NCI-H1105 (cell line): ENCODE measurements around the gene CSNK1E.

Experiments used
- DNase-seq: peaks from one replicate; lab custom pipeline; 2025; lab: John Stamatoyannopoulos, UW

Gene CSNK1E

DNA sequence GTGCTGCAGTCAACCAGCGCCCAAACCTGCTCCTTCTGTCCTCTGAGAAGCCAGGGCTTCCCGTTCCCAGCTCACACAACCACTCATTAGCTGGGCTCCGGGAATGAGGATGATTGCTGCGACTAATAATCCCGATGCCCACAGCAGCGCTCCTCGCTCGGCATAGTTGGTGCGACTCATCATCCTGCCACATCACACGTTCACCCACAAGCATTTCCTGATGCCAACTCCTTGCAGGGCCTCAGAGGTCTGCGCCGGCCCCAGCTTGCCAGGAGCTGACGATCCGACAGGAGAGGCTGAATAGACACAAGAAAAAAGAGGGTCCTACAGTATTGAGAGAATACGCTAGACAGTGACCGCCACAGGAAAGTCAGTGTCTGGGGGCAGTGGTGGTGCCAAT lies 10.6 kb upstream of the CSNK1E start:
- DNase-seq: no peak

DNA sequence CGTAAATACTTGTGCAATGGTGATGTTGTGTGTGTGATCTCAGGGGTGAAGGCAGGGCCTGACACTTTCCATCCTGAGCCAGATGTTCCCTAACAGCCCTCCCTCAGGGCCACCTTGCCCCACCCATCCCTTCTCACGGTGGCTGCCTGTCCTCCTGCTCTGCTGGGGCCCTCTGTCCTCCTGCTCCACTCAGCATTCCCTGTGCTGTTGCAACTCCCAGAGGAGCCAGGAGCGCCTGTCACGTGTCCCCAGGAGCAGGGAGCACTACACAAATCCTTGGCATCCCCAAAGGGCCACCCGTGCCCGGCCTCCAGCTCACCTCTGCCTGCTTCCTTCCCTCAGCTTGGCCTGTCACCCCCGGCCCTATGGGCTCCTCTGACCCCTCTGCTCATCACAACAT lies 10.2 kb upstream of the CSNK1E start:
- DNase-seq: no peak

DNA sequence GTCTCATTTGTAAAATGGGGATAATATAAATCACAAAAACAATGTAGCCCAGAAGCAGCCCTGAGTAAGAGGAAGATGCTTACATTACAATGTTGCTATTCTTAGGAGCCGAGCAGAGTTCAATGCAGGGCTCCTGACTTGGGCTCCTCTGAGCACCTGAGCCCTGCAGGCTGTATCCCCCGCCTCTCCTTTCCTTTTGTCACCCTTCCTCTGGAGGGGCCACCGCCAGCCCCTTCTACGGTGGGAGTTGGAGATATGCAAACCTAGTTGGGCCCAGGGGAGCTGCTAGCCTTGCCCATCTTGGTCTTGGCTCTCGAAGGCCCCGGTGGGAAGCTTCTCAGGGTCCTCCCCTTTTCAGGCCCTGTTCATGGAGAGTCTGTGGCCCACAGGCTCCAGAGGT lies 8.4 kb upstream of the CSNK1E start:
- DNase-seq: no peak

DNA sequence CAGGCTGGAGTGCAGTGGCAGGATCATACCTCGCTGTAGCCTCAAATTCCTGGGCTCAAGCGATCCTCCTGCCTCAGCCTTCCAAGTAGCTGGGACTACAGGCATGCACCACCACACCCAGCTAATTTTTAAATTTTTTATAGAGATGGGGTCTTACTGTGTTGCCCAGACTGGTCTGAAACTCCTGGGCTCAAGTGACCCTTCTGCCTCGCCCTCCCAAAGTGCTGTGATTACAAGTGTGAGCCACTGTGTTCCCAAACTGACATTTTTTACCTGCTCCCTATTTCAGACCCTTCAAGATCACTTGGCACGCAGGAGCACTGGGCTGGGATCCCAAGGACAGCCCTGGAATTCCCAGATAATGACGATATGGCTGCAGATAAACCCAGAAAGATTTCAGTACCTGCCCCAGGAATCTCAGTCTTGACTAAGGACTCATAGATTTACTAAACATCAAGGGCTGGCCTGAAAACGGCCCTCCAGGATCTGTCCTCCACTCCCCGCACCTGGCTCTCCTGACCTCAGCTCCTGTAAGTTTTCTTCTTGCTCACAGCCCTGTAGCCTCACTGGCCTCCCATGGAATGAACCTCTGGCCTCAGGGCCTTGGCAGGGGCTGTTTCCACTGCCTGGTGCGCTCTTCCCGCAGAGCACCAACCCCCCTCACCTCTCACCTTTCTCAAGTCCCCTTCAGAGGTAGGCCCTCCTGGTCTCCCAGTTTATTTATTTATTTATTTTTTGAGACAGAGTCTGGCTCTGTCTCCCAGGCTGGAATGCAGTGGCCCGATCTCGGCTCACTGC lies 3.6 kb upstream of the CSNK1E start:
- no peak for DNase-seq

DNA sequence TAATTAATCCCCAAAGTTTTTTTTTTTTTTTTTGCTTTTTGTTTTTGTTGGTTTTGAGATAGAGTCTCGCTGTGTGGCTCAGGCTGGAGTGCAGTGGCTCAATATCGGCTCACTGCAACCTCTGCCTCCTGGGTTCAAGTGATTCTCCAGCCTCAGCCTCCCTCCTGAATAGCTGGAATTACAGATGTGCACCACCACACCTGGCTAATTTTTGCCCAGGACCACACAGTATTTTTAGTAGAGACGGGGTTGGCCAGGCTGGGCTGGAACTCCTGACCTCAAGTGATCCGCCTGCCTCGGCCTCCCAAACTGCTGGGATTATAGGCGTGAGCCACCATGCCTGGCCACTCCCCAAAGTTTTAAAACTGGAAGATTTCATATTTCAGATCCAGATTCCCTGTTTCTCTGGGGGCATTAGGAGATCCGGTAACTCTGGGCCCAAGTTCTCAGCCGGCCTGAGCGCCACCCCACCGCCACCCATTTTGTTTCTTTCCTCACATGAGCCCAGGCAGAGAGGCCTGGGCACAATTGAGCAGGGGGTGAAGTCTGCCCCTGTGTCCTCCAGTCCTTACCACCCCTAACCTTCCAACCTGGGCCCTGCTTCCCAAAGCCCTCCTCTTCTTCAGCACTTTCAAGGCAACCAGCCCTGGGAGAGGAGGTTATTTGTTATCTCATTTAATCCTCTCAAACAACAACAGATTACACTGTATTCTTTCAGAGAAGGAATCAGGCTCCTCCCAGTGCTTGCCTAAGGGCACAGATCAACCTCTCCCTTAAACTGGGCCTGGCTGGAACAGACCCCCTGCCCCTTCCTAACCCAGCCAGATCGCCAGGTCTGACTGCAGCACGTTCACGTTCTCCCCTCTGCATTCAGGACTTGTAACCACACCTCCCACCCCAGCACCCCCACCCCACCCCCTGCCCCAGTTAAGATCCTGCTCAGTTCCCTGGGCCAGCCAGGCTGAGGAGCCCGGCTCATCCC lies 1.9 kb upstream of the CSNK1E start:
- no peak for DNase-seq

DNA sequence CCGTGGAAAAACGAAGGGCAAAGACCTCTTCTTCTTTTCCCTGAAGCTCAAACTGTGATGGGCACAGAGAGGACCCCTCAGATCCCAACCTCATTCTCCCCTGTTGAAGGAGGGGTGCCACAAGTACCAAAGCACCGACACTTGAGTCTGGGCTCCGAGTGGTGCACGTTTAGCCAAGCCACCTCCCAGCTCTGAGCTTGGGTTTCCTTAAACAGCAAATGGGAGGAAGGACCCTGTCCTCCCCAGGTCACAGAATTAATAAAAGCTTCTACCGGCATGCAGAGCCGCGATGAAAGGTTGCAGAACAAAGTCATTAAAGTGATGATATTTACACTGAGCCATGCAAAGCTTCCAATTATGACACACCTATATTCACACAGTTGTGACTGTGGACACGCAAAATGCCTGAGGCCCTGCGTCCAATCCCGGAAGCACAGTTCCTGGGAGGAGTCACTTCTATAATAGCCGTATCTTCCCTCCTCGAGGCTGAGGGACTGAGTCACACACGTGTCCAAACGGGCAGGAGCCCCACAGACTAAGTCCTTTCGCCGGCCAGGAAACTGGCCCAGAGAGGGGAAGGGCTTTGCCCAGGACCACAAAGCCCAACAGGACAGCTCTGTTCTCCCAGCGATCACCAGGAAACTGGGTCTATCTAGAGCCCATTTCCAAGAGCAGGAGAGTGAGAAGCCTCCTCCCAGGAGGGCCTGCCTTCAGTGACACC lies 922 bp upstream of the CSNK1E start:
- no peak for DNase-seq

DNA sequence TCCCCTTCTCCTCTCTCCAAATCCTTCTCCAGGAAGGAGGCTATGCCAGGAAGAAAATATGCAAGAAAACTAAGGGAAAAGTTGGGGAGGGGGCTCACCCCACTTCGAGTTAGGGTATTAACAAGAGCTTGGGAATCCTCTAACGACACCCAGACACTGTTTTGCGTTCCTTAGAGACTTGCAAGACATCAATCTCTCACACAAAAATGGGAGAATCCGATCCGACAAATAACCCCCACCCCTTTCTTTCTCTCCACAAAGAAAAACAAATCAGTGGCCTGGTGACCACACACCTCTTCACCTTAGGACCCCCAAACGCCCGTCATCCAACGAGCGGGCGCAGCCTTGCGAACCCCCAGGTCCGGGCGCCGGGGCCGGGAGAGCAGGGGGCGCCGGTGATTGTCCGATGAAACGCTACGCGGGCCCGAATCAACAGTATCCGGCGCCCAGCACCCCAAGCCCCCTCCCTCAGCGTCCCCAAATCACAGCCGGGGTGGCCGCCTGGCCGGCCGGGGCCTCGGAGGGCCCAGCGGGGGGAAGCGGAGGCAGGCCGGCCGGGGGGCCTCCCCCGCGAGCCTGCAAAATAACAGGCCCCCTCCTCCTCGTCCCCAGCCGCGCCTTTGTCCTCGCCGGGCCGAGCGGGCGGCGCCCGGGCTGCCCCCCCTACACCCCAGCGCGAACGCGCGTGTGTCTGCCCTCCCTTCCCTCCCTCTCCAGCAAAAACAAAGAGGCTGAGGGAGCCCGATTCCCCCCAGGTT lies 690 bp downstream of the CSNK1E start:
- peak; percentile 26 for DNase-seq

DNA sequence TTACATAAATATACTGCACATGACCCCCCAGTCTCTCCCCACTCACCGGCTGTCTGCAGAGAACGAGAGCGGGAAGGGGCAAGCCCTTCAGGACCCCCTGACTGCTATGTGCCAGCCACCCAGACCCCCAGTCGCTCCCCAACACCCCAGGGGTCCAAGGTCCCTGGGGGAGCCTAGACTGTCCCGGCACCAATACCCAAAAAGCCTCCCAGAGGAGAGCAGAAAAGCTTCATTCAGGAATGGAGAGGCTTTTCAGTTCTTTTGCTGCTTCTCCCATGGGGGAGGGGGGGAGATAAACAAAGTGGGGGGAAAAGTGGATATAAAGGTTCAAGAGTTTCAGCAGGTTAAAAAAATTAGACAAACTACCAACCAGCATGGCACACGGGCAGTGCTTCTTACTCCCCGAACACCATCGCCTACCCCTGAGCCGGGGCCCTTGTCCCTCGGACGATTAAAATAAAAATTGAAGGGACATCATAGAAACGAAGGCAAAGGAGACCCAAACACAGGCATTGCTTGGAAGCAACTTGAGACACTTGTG lies 1.3 kb downstream of the CSNK1E start:
- DNase-seq: no peak

DNA sequence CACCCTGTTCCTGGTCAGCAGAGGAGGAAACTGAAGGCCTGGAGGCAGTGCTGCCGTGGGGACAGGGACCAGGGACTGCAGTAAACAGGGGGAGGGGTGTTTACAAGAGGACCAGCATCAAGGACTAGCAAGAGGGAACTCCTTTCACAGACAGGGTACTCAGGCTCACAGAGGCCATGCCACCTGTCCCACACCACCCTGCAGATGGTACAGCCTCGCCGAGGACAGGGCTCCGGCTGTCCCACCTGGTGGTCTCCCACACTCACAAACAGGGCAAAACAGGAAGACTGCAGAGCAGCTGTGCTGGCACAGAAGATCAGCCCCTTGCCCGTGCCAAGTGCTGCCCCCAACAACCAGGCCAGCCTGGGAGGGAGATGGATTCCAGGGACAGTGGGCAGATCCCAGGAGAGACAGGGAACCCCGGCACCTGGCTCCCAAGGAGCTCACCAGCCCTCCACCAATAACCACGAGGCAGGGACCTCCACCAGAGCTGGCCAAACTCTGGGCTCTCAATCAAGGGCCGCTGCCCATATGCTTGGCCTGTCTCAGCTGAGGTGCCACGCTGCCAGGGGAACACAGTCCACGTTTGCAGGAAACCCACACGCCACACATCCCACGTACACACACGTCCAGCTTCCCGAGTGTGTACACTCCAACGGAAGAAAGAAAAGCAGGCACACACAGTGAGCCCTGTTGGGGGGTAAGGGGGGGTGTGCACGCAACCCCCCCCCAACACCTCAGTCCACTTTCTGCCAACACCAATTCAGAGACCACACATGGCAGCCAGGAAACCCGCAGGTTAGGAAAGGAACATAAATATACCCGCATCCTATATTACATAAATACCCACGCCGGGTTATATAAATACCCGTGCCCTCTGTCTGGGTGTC lies 2.1 kb downstream of the CSNK1E start:
- DNase-seq: peak; percentile 28

DNA sequence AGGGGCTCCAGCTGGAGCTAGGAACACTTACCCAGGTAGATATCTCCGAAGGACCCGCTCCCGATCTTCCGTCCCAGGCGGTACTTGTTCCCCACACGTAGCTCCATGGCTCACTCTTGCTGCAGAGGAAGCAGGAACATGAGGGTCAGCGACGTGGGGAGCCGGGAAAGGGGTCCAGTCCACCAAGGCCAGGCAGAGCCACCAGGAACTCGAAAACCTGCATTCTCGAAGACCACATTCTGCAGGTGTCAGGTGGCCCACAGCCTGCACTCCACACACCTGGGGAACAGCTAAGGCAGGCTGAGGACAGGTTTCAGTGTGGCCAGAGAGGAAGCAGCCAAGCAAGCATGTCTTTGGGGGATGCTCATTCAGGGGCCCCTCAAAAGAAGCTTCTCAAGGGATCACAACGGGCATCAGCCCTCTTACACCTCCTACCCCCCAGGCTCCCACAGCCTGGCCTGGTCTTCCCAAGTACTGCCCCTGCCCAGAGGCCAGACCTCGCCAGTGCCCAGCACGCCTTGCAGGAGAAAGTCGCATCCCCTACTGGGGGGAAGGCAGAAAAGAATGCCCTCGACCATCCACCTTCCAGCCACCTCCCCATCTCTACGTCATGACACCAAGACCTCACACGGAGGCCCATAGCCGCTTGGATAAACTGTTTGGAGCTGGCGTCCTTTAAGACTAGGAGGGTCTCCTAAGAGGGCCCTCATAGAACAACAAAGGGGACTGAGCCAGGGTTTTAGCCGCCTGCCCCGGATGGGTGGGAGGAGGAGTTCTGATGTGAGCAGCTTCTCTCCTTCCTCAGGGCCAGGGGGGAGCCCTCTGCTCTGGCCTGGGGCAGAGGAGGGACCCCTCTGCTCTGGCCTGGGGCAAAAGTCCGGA lies 2.9 kb downstream of the CSNK1E start:
- no peak for DNase-seq

DNA sequence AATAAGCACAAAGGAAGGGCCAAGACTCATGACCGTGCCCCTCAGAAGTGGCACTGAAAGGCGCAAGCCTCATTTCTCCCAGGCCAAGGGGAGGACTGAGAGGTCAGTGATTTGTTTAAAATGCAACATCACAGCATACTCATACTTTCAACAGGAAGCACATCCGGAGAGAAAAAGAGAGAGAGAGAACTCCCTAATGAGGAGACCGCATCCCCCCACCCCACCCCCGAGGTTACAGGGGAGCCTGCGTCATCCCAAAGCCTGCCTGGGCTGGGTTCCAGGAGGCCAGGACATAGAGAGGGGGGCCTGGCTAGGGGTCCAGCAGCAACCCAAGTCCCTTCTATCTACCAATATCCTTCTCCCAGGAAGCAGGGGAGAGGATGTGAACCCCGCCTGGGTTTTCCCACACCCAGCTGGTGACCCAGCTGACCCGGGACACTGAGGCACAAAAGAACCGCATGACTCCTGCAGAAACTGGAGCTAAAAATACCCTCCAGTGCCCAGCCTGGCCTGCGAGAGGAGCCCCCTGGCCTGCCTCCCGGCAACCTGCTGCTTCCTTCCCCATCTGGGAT lies 3.8 kb downstream of the CSNK1E start:
- DNase-seq: no peak

DNA sequence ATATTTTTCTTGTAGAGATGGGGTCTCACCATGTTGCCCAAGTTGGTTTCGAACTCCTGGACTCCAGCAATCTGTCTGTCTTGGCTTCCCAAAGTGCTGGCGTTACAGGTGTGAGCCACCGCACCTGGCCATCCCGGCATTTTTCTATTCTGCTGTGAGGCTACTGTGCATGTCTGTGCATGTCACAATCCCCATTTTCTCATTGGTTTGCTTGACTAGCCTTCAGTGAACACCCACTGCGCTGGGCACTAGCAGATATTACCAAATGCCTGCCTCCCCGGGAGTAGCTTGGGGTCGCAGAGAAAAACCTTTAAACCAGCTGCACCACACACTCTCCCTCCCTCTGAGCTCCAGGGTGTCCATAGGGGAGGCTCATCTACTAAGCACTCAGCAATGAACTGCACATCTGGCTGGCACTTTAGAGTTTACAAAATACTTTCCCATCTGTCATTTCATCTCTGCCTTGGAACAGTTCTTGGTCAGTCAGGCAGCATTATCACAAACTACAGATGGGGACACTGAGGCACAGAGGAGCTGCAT lies 4.9 kb downstream of the CSNK1E start:
- no peak for DNase-seq

DNA sequence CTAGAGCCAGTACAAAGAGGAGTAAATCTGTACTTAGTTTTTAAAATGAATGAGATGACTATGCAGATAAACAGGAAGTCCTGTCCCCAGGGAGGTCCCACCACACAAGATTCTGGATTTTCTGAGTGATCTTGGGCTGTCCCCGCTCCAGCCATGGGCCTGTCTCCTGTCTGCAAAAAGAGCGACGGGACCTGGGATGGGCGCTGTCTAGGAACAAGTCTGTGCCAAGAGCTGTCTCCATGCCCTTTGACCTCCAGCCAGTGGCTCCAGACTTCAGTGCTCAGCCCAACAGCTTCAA lies 6.0 kb downstream of the CSNK1E start:
- no peak for DNase-seq

DNA sequence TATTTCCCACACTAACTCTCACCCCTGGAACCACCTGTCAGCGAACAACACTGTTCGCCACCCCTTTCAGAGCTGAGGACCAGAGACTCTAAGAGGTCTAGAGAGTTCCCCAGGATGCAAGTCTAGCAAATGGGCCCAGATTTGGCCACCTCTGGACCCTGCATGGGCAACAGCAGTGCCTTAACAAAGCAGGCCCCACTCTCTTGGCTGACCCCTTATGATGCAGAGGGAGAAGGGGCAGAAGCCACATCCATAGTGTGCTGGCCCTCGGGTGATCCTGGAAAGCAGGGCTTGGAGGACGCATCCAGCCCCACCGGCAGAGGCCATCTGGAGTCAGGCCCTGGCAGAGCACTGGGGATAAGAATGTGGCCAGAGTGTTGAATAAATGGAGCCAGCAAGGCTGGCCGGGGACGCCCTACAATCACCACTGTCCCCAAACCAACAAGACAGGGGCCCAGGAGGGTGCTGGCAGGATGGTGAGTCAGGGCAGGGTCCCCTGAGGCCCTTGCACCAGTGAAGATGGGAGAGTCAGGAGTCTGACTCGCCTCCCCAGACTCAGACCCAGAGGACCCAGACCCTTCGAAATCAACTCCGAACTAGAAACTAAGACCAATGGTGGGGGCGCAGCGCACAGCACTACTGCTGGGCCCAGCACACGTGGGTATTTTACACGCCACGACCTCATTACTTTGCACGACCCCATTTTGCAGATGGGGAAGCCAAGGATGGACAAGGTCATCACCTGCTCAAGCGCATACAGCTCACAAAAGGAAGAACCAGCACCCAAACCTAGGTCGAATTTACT lies 6.5 kb downstream of the CSNK1E start:
- no peak for DNase-seq

DNA sequence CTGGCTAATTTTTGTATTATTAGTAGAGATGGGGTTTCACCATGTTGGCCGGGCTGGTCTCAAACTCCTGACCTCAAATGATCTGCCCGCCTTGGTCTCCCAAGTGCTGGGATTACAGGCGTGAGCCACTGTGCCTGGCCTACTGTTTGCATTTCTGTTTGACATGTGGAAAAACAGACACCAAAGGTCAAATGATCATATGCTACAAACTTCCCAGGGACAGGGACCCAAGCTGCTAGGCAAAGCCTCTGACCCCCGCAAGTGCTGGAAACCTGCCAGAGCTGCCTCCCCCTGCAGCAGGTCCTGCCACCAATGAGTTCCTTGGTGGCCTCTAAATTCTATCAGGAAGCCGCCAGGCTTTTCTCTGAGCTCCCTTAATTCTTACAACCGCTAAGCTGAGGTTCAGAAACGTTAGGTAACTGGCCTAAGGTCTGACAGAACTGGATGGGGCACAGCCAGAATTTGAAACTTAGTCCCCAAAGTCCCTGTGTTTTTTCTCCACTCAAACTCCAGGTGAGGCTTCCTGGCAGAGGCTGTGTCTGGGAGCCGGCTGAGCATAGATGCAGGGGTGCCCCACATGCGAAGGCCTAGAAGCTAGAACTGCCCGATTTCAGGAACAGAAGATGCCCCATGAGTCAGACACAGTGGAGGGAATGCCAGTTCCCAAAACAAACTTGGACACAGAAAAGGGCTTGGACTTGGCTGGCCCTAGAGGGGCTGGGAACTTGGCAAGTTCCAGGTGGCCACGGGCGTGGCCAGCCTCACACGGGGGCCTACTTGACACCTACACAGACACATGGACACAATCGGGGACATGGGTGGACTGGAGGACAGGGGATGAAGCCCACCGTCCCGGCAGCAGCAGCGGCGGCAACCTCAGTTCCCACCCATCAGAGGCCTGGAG lies 7.4 kb downstream of the CSNK1E start:
- no peak for DNase-seq

DNA sequence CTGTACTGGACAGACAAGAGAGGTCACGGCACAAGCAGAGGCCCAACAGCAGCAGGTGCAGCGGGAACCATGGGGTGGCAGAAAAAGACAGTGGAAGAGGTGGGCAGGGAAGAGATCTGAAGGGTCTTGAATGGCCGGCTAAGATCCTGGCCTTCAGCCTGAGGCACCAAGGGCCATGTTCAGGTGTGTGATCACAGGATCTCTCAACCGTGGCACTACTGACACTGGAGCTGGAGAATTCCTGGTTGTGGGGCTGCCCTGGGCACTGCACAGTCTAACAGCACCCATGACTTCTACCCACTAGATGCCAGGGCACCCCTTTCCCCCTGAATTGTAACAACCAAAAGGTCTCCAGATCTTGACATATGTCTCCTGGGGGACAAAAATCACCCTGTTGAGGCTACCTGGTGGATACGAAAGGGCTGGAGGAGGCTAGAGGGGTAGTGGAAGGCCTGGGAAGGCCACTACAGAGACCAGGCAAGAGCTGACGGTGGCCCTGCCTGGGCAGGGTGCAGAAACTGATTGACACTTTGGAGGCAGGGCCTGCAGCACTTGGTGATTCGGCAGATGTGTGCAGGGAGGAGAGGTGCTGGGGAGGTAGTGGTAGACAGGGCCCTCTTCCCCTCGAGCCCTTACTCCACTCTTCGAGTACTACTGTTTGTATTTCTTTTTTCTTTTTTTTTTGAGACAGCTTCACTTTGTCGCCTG lies 8.3 kb downstream of the CSNK1E start:
- no peak for DNase-seq
